OCI-LY3 (cell line): ENCODE results near the gene SUPT6H.

Experiments
- EZH2phosphoT487 ChIP-seq: fragments of 200-600 bp; shearing (Covaris generic); IDR thresholded peaks from 2 replicates; pipeline ENCODE4 v1.6.1; 2018; ENCODE audit warnings: antibody characterized with exemption, mixed run types, low read depth
- TF ChIP-seq, protein P1 (sequence below): fragments of 200-600, 300-600 bp; sonication (generic); IDR thresholded peaks from 2 replicates; pipeline ENCODE4 v1.5.1; 2014; ENCODE audit warnings: antibody characterized with exemption, low read length, low read depth

DNA sequence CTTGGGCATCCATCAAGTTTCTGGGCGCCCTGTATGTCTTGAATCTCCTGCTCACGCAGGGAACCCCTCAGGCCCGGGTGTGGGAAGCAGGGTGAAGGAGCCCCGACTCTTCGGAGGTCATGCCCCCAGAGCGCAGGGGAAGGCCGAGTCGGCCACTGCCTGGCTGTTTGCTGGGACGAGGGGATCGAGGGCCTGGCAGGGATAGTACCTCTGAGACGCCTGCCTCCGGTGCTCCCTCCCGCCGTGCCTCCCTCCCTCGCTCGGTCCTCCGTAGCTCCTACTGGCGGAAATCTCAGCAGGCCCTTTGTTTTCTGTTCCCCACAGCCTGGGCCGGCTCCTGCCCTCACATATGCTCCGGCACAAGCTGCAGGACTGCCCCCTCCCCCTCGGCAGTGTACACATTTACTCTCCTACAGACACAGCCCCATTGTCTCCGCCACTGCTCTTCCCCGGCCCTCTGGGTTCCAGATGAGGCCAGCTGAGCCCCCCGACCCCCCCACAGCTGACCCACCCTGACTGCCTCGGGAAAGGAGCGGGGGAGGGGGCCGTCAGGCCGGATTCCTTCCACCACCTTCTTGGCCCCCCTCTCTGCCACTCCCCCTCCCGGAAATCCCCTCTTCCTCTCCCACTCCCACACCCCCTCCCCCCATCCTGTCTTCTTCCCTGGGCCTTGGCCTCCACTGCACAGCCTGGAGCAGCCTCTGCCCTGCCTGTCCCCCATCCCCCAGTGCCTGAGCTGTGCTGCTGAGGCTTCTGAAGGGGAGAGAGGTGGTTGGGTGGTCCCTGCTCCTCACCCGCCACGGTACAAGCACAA is 83.2 kb downstream of the SUPT6H start:
- TF ChIP-seq, protein P1, sequence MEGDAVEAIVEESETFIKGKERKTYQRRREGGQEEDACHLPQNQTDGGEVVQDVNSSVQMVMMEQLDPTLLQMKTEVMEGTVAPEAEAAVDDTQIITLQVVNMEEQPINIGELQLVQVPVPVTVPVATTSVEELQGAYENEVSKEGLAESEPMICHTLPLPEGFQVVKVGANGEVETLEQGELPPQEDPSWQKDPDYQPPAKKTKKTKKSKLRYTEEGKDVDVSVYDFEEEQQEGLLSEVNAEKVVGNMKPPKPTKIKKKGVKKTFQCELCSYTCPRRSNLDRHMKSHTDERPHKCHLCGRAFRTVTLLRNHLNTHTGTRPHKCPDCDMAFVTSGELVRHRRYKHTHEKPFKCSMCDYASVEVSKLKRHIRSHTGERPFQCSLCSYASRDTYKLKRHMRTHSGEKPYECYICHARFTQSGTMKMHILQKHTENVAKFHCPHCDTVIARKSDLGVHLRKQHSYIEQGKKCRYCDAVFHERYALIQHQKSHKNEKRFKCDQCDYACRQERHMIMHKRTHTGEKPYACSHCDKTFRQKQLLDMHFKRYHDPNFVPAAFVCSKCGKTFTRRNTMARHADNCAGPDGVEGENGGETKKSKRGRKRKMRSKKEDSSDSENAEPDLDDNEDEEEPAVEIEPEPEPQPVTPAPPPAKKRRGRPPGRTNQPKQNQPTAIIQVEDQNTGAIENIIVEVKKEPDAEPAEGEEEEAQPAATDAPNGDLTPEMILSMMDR = no peak
- no peak for TF ChIP-seq EZH2phosphoT487
